GM21737 (cell line): ENCODE measurements around the gene COG5.

Experiments
- ATAC-seq: cut with Tn5 transposase; IDR thresholded peaks from one replicate; pipeline ENCODE4 v1.9.1; 2021; ENCODE audit warnings: mild to moderate bottlenecking, moderate library complexity; ENCODE audit not compliant: unreplicated experiment

The COG5 gene

DNA sequence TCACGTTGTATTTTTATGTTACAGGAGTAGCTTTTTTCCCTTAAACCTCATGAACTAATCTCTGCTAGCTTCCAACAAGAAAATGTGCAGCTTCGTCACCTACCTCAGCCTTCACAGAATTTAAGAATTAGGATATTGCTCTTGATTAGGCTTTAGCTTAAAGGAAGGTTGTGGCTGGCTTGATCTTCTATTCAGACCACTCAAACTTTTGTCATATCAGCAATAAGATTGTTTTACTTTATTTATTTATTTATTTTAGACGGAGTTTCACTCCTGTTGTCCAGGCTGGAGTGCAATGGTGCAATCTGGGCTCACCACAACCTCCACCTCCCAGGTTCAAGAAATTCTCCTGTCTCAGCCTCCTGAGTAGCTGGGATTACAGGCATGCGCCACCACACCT is 219.4 kb downstream of the COG5 start:
- ATAC-seq: no peak

DNA sequence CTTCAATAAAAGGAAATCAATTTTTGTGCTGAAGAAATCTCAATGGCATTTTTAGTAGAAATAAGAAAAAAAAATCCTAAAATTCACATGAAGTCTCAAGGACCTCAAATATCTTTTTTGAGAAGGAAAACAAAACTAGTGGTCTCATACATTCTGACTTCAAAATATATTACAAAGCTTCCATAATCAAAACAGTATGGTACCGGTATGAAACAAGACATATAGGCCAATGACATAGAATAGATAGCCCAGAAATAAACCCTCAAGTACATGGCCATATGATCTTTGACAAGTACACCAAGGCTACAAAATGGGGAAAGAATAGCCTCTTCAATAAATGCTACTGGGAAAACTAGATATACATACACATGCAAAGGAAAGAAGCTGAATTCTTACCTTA is 225.6 kb downstream of the COG5 start:
- ATAC-seq: no peak

DNA sequence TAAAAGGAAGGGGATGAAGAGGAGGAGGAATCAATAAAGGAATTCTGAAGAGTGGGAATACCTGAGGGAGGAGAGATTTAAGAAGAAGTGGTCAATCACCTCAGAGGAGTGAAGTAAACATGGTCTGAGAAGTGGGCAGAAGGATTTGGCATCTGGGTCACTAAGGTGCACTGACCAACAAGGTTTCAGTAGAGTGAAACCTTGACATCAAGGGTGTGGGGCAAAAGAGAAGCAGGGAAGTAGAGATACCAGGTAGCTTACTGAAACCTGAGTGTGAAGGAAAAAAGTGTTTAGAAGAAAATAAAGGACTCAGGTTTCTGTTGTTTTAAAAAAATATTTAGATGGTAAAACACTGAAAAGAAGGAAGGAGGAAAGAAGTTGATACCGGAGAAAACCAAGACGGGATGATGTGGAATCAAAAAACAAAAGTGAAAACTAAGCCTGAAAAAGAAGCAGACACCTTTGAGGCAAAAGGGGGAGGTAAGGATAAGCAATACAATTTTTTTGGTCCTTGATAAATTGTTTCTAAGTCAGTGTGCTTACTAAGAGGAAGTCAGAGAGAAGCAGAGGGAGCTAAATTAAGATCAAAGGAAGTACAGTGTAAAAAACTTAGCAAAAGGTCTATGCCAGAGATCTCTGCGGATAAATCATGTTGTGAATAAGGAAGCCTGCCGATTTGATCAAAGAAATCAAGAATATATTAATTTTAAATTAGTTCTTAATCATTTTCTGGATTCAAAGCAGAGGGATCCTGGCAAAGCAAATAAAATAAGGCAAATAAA is 231.0 kb downstream of the COG5 start:
- ATAC-seq: no peak

DNA sequence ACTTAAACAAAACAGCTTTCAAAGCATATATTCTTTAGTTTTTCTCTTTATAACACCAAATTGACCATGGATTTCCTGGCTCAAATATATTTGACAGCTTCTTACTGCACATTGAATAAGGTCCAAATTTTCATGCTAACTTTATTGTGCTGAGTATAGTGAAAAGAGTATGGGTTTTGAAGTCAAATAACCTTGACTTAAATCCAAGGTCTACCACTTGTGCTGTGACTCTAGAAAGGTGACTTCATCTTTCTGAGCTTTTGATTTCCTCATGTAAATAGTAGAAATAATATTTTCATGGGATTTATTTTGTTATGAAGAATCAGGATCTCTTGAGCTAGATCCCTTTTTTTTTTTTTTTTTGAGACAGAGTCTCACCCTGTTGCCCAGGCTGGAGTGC is 233.2 kb downstream of the COG5 start:
- no peak for ATAC-seq

DNA sequence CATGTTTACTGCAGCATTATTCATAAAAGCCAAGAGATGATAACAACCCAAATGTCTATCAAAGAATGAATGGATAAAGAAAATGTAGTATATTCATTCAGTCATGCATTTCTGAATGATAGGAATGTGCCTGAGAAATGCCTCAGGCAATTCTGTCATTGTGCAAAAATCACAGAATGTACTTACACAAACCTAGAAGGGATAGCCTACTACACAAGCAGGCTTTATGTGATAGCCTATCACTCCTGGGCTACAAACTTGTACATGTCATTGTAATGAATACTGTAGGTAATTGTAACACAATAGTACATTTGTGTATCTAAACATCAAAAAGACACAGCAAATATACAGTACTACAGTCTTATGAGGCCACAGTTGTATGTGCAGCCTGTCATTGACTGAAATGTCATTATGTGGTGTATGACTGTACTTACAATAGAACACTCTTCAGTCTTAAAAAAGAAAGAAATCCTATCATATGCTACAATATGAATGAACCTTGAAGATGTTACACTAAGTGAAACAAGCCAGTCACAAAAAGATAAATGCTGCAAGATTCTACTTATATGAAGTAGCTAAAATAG is 235.6 kb downstream of the COG5 start:
- no peak for ATAC-seq

DNA sequence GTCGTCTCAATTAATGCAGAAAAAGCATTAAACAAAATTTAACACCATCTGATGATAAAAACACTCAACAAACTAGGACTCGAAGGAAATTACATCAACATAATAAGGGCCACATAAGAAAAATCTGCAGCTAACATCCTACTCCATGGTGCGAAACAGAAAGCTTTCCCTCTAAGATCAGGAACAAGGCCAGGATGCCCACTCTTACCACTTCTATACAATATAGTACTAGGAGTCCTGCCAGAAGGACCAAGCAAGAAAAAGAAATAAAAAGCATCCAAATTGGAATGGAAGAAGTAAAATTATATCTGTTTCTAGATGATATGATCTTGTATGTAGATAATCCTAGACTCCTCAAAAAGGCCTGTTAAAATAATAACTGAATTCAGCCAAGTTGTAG is 237.7 kb downstream of the COG5 start:
- no peak for ATAC-seq

DNA sequence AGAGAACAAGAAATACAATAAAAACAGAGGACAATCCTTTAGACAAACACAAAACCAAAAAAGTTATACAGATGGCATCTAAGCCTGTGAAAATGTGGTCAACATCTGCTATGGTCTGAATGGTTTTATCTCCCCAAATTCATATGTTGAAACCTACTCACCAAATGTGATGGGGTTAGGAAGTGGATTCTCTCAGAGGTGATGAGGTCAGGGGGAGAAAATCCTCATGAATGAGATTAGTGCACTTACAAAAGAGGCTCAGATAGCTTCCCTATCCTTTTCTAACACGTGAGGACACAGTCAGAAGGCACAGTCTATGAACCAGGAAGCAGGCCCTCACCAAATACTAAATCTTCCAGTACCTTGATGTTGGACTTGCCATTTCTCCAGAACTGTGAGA is 241.7 kb downstream of the COG5 start:
- no peak for ATAC-seq

DNA sequence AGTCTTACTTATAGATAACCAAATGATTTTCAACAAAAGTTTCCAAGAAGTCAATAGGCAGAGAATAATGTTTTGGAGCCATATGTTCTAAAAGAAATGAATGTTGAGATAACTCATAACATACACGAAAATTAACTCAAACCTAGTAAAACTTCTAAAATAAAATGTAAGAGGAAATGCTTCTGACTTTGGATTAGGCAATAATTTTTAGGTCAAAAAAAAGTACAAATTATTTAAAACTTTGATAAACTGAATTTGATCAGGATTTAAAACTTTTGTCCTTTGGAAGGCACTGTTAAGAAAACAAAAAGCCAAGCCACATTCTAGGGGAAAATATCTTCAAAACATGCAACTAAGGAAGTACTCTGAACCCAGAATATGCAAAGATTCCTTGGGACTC is 242.1 kb downstream of the COG5 start:
- ATAC-seq: no peak

DNA sequence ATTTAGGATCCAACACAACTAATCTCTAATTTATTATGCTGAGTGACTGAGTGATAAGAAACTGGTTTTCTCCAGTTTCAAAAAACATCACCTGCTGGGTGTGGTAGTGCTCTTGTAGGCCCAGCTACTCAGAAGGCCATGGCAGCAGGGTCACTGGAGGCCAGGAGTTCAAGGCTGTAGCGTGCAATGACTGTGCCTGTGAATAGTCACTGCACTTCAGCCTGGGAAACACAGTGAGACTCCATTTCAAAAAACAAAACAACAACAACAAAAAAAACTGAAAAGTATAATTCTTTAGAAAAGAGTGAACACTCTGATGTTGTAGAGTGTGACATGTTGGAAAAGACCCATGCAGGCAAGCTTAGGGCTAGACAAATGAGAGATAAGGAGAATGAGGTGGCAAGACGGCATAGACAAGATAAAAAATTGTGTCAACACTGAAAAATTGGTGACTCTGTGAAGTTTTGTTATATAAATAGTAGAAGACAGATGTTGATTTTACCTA is 243.9 kb downstream of the COG5 start:
- ATAC-seq: no peak

DNA sequence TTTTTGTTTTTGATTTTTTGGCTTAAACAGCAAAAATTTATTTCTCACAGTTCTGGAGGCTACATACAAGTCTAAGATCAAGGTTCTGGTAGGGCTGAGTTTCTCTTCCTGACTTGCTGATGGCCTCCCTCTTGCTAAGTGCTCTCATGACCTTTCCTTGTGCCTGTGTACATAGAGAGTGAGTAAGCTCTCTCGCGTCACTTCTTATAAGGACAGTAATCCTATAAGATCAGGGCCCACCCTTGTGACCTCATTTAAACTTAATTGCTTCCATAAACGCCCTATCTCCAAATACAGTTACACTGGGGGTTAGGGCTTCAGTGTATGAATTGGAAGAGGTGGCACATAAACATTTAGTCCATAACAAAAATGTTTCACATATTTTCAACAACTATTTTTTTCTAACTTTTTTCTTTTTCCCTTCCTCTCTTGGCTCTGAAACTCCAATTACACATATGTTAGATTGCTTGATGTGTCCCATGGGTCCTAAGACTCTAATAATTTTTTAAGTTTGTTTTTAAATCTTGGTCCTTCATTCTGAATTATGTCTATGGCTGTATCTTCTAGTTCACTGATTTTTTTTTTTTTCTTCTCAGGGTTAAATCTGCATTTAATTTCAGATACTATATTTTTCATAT is 245.1 kb downstream of the COG5 start:
- ATAC-seq: no peak

DNA sequence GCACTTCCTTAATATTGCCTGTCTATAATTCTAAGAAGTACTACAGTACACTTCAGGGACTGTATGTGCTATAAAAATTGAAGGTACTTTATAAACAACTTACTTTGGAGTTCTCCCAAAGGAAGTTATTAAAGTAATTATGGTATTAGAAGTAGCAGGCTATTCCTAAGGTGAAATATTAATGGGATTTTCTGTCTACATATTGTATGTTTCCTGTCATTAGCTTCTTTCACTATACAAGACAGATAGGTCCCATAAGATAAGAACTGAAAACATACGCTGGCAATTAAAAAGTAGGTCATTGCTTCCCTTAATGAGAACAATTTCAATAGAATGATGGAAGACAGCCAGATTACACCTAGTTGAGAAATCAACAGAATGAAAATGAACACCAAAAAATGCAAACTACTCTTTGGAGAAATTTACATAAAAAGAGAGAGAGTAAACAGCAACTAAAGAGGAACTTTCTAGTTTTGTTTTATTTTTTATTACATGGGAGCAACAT is 248.0 kb downstream of the COG5 start:
- ATAC-seq: no peak

DNA sequence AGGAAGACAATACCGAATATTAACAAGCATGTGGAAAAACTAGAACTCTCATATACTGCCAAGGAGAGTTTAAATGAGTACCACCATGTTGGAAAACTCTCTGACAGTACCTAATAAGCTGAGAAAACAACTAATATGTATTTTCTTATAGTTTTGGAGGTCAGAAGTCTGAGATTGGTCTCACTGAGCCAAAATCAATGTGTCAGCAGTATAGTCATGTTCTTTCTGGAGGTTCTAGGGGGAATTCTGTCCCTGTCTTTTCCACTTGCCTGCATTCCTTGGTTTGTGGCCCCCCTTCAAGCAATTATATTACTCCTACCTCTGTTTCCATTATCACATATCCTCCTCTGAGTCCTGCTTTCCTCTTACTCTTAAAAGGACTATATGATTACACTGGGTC is 250.4 kb downstream of the COG5 start:
- ATAC-seq: no peak

DNA sequence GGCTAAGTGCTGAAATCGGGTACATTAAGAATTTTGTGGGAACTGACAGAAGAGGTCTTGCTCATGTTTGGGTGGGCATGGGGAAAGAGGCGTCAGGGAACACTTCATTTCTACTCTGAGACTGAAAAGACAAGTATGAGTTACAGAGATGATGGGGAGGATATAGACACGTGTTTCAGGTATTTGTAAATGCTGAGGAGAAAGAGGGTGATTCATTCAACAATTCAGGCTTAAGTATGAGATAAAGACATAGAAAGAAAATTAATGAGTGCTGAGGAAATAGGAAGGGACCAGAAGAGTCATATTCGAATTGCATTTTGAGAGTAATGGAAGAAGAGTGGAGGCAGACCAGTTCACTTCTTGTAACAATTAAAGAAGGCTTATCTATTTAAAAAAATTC is 251.3 kb downstream of the COG5 start:
- ATAC-seq: no peak

DNA sequence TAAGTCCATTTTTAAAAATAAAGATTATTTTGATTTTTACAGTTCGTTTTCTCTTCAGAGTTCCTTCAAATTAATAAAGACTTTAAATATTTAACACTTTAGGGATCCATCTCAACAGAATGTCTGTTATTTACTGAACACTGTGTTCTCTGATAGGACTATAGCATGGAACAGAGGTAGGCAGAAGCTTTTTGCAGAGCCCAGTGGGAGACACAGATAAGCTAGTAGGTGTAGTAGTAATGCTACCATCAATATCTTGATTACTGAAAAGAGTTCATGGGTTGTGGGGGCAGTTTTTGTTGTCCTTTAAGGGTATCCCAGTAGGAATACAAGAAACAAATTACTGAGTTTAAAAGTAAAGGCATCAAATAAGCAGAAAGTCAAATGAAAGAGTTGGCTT is 254.4 kb downstream of the COG5 start:
- ATAC-seq: no peak

DNA sequence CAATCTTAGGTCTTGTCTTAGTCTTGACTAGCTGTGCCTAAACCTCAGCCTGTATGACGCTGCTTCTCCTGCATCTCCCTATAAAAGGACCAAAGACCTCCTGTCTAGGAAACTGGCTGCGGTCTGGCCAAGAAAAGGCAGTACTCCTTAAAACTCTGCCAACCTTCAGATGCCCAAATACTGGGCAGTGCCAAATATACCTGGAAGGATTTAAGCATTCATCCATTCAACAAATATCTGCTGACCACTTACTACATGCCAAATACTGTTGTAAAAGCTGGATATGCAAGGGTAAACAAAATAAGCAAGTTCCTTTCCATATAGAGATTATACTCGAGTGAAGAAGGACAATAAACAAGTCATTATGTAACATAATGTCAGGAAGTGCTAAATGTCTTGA is 259.1 kb downstream of the COG5 start:
- no peak for ATAC-seq

DNA sequence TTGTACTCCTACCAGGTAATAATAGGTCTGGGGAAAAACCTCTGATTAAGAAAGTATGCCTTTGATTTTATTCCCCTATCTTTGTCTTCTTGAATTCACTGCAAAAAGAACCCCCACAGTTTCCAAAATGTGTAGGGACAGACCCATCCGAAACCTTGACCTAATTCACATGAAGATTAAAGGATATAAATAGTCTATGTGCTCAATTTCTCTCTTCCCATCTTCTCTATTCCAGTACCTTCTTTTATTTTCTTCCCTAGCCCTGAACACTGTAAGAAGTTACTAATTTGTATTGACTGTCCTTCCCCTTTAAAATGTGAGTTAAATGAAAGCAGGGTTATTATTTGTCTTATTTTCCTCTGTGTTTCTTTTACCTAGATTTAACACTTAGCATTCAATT is 259.7 kb downstream of the COG5 start:
- ATAC-seq: no peak

DNA sequence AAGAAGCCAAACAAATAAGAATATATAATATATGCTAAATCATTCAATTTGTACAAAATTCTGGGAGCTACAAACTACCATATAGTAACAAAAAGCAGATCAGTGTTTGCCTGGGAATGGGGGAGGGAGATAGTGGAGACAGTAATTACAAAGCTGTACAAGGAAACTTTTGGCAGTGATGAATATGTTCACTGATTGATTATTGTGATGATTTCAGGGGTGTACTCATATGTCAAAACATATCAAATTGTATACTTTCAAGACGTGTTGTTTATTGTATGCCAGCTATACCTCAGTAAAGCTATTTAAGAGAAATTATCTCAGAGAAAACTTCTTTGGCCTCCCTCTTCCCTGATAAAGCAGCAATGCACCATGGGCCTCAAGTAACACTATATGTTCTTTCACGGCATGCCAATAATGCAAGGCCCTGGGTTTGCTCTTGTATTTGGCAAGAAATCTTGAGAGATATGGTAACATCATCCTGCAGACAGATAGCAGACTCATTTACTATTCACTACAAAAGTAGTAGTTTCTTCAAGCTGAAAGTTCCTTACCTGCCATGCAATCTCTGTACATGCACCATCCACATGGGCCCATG is 261.4 kb downstream of the COG5 start:
- no peak for ATAC-seq

DNA sequence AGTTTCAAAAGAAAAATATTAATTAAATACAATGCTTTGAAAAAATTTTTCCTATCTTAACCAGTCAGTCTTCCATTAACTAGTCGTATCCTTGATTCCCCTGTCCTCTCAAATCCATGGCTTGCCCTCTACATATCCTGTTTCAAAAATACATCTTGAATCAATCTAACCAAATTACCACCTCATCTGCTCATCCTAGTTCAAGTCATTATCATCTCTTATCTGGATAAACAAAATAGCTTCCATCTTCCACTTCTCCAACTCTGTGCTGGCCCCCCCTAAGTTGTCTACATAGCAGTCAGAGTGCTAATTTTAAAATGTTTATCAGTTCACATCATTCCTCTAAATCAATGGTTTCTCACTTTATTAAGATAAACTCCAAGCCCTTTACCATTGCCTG is 269.5 kb downstream of the COG5 start:
- no peak for ATAC-seq

DNA sequence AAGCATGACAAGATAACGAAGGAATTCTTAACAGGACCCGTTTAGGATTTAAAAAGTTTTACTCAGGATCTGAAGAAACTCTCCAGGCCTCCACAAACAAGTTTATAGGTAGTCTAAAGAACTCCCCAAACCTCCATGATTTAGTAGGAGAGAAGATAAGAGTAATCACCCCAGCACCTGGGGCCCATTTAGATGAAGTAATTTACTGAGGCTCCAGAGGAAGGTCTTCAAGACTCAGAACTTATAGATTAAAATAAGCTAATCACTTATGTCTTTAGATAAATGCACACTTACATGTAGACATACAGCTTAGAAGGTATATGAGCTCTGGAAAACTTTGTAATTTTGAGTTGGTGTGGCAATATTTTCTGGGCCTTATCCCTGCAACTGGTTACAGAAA is 271.1 kb downstream of the COG5 start:
- no peak for ATAC-seq

DNA sequence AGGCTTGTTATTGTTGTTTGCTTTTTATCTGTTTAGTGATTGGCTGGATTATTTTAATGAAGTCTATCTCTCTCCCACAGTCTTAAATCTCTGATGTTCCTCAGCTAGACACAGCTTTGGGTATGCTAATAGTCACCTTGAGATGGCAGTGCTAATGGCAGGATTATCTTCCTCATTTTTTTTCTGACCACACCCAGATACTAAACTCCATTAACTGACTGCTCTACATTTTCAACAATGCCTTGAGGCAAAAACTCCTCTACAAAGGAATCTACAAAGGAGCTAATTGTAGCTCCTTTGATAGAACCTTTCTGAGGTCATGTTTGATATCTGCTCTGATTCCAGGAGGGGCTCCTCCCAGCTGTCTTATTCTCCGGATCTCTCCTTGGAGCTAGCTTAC is 272.3 kb downstream of the COG5 start:
- ATAC-seq: no peak

DNA sequence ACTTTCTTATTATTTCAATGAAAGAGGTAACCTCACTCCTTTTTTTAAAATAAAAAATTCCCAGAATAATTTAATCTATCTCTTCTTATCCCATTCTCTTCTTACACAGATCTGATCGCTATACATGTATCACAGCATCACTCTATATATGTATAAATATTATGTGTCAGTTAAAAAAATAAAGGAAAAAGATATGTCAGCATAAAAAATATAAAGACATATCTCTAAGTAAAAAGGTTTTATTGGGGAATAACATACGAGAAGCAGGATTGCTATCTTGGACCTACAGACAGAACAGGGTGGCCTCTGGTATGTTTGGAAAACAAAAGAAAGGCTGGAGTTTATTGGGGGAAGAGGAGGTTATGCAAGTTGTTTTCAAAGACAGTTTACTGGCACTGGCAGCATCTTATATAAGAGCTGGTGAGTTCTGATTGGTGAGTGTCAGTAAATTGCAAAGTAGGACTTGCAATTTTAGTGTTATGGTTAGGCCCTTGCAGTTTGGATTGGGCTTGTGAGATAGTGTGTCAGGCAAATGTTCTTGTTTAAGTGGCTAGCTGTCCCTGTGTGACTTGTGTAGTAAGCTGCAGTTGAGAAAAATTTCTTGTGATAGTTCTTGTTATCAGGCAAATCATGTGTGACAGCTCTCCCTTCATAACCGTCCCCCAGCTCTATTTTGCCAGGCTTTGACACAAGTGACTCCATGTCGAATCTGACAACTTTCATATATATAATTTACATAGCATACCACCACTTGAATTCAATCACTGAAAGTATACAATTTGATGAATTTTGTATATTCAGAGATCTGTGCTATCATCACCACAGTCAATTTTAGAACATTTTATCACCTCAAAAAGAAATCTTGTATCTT is 276.7 kb downstream of the COG5 start:
- no peak for ATAC-seq
